Epidermal melanocyte (primary cell): Measurements from ENCODE around the gene VPS8.
"Not testable (repeated sequence)": the region's sequence is repeated elsewhere in the genome, so short reads cannot be mapped to it uniquely, and the experiment has no call there.

Experiments used
- DNase-seq: peaks from one replicate; pipeline ENCODE4 v3.0.0; 2011; ENCODE audit warnings: low spot score; ENCODE audit not compliant: insufficient read length

Gene VPS8

DNA sequence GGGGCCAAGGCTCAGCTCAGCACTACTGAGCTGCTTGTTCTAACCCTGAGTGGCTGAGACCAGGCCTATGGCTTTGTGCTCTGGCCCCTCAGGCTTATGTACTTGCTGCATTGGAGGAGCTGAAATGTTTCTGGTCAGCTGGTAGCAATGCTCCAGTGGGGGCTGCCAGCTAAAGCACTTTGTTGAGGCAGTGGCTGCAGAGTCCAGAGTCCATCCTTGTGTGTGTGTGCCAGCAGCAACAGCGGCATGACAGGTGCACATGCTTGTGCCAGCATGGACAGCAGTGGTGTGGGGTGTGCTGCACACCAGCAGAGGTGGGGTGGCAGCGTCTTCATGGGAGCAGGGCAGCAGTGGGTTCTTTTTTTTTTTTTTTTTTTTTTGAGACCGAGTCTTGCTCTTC is 169.1 kb downstream of the VPS8 start:
- DNase-seq: no peak

DNA sequence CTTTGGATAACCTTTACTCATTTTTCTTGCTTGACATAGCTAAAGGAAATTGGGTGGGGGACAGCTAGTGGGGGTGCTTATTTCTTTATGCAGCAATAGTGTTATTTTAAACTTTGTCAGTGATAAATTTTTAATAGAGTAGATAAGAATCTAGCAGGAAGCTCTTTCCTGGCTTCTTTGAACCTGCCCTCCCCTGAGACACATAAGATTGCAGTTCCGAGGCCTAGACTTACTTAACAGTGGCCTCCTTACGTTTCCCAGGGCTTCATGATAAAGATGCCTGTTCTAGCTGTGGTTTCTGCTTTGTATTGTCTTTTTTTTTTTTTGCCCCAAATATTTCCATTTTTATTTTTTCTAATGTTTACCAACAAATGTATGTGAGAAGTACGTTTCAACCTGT is 170.1 kb downstream of the VPS8 start:
- no peak for DNase-seq

DNA sequence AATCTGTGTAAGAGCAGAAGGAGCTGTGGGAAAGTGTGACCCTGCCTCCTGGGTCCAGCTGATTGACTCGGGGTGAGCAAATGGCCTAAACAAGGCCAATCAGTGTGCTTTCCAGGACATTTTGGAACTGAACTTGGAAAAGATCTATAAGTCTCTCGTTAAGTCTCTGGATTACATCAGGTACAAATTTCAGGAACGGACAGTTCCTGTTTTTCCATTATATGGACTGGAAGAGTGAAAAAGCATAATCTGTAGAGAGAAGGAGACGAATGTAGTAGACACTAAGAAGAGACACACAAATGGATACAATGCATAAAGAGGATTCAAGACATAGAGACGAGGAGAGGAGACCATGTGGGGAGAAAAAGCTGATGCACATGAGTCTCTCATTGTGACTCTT is 173.6 kb downstream of the VPS8 start:
- no peak for DNase-seq

DNA sequence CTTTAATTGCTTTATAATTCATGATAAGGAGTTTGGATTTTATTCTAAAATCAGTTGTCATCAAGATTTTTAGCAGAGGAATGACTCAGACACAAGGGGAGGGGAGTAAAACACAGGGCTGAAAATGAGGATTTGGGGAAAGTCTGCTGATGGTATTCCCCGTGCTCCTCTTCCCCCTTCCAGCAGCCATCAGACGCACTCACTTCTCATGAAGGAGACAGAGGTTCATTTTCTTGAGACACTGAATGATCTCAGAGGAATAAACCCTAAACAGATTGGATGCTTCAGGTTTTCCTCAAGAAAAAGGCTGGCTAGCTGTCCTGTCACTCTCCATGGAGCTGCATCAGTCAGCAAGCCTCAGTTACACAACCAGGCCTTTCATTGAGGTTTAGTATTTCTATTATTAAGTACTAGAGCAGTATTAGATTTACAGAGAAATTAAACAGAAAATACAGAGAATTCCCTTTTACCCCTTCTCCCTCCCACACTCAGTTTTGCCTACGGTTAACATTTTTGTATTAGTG is 174.5 kb downstream of the VPS8 start:
- DNase-seq: no peak

DNA sequence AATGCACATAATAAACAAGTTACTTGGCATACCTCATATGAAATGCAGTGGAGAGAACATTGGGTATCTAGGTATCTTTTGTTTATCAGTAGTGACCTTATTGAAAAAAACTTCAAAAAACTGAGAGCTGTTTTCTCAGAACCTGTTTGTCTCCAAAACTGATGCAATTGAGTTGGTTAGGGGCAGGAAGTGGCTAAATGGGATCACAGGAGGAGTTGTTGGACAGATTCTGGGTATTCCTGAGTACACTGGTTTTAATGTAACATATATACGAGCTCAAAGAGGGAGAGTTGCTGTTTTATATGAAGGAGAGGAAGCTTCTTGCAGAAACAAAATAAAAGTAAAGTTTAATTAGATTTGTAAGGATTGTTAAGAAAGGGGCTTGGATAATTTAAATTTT is 181.4 kb downstream of the VPS8 start:
- DNase-seq: no peak

DNA sequence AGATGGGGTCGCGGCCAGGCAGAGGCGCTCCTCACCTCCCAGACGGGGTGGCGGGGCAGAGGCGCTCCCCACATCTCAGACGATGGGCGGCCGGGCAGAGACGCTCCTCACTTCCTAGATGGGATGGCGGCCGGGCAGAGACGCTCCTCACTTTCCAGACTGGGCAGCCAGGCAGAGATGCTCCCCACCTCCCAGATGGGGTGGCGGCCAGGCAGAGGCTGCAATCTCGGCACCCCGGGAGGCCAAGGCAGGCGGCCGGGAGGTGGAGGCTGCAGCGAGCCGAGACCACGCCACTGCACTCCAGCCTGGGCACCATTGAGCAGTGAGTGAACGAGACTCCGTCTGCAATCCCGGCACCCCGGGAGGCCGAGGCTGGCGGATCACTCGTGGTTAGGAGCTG is 191.9 kb downstream of the VPS8 start:
- not testable (repeated sequence) for DNase-seq

DNA sequence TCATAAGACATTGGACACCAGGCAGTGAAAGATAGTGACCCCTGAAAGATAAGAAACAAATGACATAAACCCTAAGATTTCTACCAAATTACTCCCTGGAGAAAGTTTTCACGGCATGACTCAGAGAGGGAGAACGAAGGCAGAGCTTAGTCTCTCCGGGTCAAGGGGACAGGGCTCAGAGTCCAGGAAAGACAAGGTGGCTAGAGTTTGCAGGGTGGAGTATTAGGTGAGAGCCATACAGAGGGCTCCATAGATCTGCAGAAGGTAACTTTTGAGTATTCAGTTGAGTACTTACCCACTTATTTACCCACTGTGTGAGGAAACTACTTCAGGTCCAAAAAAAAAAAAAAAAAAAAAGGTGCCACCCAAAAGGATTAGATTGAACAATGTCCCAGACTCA is 197.7 kb downstream of the VPS8 start:
- no peak for DNase-seq

DNA sequence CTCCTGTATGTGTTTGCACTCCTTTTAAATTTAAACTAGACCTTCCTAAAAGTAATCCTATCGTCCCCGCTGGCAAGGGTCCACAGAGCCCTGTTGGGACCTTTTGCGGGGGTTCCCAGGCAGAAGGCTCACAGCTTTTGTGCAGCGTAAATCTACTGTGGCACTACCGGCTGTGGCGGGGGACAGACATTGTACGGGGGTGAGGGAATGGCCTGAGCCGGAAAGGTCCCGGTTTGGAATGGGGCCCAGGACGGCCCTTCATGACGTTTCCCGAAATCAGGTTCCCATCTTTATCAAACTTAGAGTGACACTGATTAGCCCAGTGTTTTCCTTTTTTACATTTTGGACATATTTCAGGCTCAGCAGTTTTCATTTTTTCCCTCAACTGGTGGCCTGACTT is 205.6 kb downstream of the VPS8 start:
- not testable (repeated sequence) for DNase-seq

DNA sequence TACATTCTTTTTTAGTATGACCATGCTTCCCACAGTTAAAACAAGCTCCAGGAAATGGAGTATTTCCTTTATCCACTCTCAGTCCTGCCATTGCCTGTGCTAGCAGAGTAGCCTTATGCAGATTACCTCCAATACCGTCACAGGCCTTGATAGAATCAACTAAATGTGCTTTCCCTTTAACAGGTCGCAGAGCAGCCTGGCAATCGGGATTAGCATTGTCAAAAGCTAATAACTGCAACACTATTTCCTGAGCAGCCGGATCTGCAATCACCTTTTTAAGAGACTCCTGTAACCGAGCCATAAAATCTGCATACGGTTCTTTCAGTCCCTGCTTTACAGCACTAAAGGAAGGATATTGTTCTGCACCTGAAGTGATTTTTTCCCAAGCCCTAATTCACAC is 206.0 kb downstream of the VPS8 start:
- not testable (repeated sequence) for DNase-seq

DNA sequence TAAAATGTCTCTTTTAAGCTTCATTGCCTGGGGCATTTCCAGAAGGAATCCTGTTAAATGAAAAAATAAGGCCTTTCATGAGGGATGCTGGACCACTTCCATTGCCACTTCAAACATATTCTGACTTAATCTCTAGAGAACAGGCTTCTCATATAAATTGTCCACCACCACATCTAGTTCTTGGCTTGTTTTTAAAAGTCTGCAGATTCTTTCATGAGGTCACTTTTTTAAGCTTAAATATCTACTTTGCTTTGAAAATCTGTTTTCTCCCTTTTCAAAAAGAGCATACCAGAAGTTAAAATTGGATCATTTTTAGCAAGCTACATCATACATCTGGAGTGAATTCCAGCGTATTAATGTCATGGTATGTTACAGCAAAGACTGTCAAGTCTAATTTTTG is 209.3 kb downstream of the VPS8 start:
- DNase-seq: no peak

DNA sequence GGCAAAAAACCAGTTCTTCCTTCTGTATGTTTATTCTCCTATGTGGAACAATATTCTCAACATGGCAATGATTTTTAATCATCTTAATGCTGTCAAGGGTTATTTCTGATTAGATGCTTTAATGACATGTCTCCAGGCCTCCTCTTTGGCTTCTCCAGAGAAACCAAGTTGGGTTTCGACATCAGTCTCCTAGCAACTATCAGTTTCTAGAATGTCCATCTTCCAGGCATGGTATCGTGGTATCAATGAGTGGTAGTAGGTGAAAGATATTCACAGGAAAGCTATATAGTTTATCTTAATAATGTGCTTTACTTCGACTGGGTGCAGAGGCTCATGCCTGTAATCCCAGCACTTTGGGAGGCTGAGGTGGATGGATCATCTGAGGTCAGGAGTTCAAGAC is 212.4 kb downstream of the VPS8 start:
- DNase-seq: no peak

DNA sequence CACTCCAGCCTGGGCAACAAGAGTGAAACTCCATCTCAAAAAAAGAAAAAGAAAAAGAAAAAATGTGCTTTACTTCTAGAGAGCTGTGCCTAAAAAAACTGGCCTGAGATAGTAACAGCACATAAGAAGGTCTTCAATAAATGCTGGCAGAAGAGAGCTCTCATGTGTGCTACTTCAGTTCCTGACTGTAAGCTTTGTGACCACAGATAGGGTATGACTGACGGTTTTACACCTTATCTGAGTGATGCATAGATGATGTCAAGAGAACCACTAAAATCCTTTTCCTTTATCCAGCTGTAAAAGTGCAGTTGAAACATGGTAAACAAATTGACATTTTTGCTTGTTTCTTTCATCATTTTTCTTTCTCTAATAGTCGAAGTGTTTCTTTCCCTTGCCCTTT is 213.0 kb downstream of the VPS8 start:
- DNase-seq: no peak

DNA sequence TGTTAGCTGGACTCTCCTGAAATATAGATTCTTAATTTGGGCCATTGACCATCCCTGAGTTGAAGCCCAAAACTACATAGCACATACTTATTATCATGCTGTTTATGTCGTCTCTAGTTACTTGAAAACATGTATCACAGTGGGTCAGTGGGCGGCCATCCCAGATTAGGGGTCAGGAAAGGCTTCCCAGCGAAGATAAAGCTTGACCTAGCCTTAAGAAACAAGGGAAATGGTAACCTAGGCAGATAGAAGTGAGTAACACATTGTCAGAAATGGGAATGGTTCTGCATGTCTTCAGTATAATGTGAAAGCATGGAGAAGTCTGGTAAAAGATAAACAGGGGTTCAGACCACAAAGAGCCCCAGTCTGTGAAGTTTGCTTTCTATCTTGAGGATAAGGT is 216.2 kb downstream of the VPS8 start:
- no peak for DNase-seq

DNA sequence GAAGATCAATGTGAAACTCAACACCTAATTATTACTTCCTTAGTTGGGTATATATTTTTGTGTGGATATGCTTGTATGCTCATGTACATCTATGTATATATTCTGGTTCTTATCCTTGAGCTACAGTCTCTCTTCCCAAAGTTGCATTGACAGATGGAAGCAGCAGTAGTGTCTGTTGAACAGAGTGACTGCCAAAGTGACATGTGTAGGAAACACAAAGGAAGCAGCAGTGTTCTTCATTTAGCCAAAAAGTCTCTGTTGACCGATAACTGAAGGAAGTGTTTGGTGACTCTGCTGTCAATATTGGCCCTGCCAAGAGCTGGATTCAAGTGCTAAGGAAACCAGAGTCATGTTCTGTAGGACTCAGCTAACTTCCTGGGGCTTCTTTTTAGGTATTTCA is 217.1 kb downstream of the VPS8 start:
- no peak for DNase-seq

DNA sequence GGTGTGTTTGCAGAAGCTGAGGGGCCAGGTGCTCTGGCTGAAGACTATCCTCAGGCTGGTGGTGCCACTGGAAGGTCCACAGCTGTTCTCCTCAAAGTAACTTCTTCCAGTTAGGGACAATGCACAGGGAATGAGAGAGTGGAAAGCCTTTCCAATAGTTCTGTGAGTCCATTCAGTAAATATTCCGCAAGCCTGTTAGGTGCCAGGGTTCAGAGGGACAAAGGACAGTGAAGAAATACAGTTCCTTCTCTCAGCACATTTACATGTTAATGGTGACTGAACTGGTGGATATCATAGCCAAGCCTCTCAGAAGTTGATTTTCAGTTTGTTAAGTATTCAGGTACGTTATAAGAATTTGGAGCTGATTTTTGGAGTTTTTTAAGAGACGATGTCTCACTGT is 218.4 kb downstream of the VPS8 start:
- DNase-seq: no peak

DNA sequence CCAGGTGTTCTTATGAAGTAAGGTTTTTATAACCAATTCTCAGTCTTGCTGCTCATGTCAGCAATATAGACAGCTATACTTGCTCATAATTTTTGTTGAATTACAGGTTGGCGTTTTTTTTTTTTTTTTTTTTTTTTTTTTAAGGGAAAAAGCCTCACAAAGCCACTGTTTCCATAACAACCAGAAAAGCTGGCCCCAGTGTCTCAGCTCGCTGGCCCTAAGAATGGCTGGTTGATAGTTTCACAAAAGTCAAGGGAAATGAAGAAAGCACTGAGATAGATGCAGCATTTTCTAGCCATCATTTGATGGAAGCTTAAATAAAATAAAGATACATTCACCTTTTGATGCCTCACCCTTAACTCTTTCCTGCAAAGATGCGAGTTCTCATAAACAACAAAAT is 219.0 kb downstream of the VPS8 start:
- DNase-seq: no peak

DNA sequence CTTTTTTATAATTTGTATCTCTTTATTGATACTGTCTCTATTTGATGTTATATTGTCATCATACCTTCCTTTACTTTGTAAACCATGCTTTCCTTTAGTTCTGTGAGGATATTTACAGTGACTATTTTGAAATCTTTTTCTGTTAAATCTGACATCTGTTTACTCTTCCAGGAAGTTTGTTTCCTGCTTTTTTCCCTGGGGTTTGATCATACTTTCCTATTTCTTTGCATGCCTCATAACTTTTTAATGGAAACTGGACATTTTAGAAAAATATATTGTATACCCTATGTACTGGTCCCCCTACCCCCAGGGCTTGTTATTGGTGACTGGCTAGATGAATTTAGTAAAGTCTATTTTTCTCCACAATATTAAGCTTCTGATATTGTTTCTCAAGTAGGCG is 225.8 kb downstream of the VPS8 start:
- no peak for DNase-seq

DNA sequence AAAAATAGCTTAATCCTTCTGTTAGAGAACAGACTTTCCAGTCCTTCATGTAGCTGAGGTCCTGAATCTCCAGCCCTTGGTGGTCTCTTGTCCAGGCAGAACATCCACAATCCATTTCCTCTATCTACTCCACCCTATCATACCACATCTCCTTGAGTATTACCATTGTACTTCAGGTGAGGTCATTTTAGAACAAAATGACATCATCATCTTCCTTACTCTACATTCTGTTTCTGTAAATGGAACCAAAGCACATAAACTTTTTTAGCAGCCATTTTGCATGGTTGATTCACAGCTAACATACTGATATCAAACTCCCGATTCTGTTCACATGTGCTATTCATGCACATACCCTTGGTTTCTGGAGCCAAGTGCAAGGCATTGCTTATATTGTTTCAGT is 228.5 kb downstream of the VPS8 start:
- no peak for DNase-seq

DNA sequence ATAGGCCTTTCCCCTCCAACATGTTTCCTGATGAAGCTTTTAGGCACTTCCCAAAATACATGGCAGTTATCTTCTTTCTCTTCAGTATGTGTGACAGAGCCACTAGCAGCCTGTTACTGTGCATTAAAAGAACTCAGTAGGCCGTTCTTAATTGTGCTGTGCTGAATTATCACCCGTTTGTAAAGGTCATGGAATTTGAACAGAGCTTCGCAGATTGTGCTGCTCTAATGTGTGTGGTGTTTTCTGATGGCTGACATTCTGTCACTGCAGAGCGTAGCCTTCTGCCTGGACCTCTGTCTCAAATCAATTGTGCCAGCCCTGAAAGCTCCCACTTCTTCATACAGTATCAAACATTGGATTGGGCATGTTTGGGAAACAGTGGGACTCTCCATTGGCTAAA is 229.6 kb downstream of the VPS8 start:
- no peak for DNase-seq

DNA sequence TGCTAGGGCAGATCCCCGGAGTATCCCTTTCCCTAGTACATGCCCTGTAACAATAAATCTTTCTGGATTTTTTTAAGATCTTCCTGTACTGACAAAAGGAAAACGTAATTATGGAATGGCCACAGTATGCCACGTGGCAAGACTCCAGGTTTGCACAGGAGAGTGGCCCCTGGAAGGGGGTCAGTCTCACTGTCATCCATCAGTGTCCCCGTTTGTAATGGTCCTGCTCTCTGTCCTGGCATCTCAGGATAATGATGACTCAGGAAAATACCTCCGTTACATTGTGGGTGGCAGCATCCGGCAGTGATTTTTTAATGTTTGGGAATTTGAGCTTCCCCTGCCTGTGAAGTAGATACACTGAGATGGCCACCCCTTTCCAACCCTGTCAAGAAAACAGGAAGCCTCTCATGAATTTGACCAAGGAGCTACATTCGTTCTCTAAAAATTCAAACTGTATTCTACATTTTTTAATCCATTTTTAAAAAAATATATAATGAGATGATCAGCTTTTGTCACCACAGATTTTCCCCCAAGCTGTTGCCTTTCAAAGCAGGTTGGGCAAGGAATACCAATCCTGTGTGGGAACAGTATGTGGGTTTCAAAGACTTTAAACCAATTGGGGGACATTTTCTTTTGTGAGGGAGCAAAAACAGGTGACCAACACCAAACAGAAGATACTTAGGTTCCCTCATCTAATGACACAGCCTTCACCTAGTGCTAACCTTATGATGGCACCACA is 230.5 kb downstream of the VPS8 start:
- DNase-seq: no peak

DNA sequence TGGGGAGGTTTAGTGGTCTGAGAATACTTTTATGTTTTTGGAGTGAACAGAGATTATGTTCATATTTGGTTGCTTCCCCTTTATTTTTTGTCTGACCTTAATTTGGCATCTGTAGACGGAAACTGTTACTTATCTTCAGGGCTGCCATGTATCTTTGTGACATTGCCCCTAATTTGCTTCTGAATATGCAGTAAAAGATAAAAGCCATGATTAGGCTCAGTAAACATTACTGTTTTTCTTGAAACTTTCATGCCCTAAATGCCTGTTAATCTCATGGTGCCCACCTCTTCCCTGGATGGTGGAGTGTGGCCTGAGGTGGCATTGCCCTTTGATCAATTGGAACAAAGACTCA is 234.2 kb downstream of the VPS8 start:
- no peak for DNase-seq

DNA sequence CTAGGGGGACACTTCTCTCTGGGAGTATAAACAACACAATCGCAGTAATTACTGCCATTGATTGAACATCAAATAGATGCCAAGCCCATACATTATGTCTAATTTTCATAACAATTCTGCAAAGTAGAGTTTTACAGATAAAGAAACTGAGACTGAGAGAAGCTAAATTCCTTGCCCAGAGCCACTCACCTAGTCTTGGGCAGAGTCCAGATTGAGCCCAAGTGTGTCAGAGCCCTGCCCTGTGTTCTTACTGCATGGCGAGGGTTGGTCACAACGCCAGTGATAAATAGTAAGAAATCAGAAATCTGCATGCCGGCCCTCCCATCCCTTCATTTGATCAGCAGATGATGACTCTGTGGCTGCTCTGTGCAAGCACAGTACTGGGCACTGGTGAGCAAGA is 234.6 kb downstream of the VPS8 start:
- no peak for DNase-seq

DNA sequence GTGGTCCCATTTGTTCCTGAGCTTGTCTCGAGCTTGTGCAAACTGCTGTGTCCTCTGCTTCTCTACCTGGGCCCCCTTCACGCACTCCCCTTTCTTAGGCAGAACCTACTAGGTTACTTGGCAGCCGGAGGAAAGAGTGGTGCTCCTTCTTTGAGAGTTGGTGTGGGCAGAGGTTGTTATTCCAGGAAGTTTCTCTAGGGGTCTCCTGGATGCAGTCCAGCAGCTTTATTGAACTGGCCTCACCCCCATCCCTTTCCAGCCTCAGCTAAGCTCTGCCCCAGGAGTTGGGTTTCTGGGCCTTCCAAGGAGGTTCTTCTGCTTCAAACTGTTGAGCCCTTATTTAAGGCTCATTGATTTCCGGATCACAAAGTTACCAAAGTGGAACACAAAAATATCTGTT is 237.7 kb downstream of the VPS8 start:
- no peak for DNase-seq

DNA sequence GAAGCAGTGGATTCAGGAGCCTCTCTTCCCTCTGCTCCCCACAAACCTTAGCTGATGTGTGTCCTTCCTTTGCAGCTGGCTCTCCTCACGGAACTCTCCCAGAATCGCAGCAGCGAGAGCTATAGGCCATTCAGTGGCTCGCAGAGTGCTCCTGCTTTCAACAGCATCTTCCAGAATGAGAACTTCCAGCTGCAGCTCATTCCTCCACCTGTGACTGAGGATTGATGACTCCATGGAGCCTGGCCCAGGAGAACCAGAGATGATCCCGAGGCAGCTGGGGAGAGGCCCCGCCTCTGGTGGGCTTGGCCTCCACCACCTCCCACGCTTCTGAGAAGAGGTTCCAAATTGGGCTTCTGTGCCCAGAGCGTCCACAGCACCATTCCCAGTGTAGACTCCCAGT is 239.8 kb downstream of the VPS8 start:
- no peak for DNase-seq
